Caco-2 (cell line): Measurements from ENCODE around the gene CLEC4G. TPM values are rescaled to one million over a fixed set of nuclear protein-coding genes. Genes with fewer than 3 reads are reported as not detected.

Source experiments
- BruUV-seq: library from RNA; stranded (reverse); fragments of 400-500 nt; replicated peaks from 2 replicates; lab custom pipeline; 2021; lab: Mats Ljungman, UMichigan
- CTCF ChIA-PET: fragments of 300-600 bp; sonication (Branson Sonifier 250); formaldehyde crosslinking; loops from one replicate; lab custom pipeline; 2022; ENCODE audit warnings: antibody characterized with exemption; lab: Charles Lee
- POLR2A ChIA-PET: fragments of 300-600 bp; sonication (Branson Sonifier 250); formaldehyde crosslinking; loops from one replicate; lab custom pipeline; 2022; ENCODE audit warnings: antibody characterized with exemption; lab: Charles Lee
- DNase-seq, 2 experiments: peaks; one replicate each; pipeline versions ENCODE4 v3.0.0 to v3.0.0-alpha.2; 2020 to 2022
- H3K27me3 ChIP-seq: replicated peaks from 2 replicates; pipeline ENCODE4 v1.6.0; 2011; ENCODE audit warnings: low read length; ENCODE audit not compliant: control insufficient read depth, insufficient read depth
- H3K36me3 ChIP-seq: 2 replicates; pipeline ENCODE4 v1.5.1; 2011; ENCODE audit warnings: low read length; ENCODE audit not compliant: control insufficient read depth, insufficient read depth
- H3K4me1 ChIP-seq: fragments of 250-450 bp; sonication (Bioruptor Pico); 2 replicates; pipeline ENCODE4 v1.5.1; 2020; ENCODE audit warnings: mild to moderate bottlenecking
- H3K4me3 ChIP-seq: 2 replicates; pipeline ENCODE4 v1.5.1; 2011; ENCODE audit warnings: low read depth, mild to moderate bottlenecking, control low read depth, low read length
- H3K9me3 ChIP-seq: fragments of 250-450 bp; sonication (Bioruptor Pico); 2 replicates; pipeline ENCODE4 v1.5.1; 2020; ENCODE audit warnings: mild to moderate bottlenecking, moderate library complexity
- H3K27ac Mint-ChIP-seq: one replicate; pipeline ENCODE4 v1.8.0; 2022; ENCODE audit warnings: mixed read lengths; ENCODE audit not compliant: unreplicated experiment
- H3K27me3 Mint-ChIP-seq: one replicate; pipeline ENCODE4 v1.8.0; 2022; ENCODE audit warnings: mixed read lengths; ENCODE audit not compliant: insufficient read depth, unreplicated experiment
- H3K36me3 Mint-ChIP-seq: one replicate; pipeline ENCODE4 v1.8.0; 2022; ENCODE audit warnings: mild to moderate bottlenecking, mixed read lengths; ENCODE audit not compliant: insufficient read depth, unreplicated experiment
- H3K4me1 Mint-ChIP-seq: one replicate; pipeline ENCODE4 v1.8.0; 2022; ENCODE audit warnings: low read depth, mixed read lengths; ENCODE audit not compliant: unreplicated experiment
- H3K4me3 Mint-ChIP-seq: one replicate; pipeline ENCODE4 v1.8.0; 2022; ENCODE audit warnings: mild to moderate bottlenecking, moderate library complexity, mixed read lengths; ENCODE audit not compliant: unreplicated experiment
- H3K9me3 Mint-ChIP-seq: one replicate; pipeline ENCODE4 v1.8.0; 2022; ENCODE audit warnings: mixed read lengths; ENCODE audit not compliant: unreplicated experiment
- CTCF ChIP-seq, 2 experiments: fragments of 200-600 bp in 1 of 2; IDR thresholded peaks; 1 replicate in 1 of 2; 2 replicates in 1 of 2; pipeline versions ENCODE4 v1.5.1 to v1.8.0; 2011 to 2022; ENCODE audit warnings: antibody characterized with exemption in 1 of 2, control low read depth in 1 of 2, inconsistent platforms in 1 of 2, low read depth in 1 of 2, low read length in 1 of 2, mild to moderate bottlenecking in 1 of 2, moderate library complexity in 1 of 2; ENCODE audit not compliant: insufficient read depth in 1 of 2, severe bottlenecking in 1 of 2, unreplicated experiment in 1 of 2
- intact Hi-C: fragments of 100-400 bp; cut with micrococcal nuclease; formaldehyde crosslinking; loops from one replicate; pipeline ENCODE4 v1.10.0; 2022; ENCODE audit not compliant: unreplicated experiment
- total RNA-seq: library from RNA; stranded (reverse); gene quantifications from 2 replicates; pipeline ENCODE4 v1.2.3, GENCODE V29; 2022

The CLEC4G gene
- total RNA-seq, 1 experiment from 2014 or later = not detected

- Histone ChIP-seq H3K4me1 (no peaks in the 10 kb centered on the region), H3K4me3 (no peak overlapping the region), H3K36me3 (no peaks in the 10 kb centered on the region), H3K27me3 (no peaks in the 10 kb centered on the region), H3K9me3 (no peaks in the 10 kb centered on the region)
- ChIA-PET POLR2A (no interaction called here), CTCF (interaction anchor here (1.4 kb wide), 1 partner anchor 19 kb away, joined by 6 read pairs; the partner anchor contains the start of gene TRAPPC5)
- Mint-ChIP-seq H3K9me3 (no peaks in the 10 kb centered on the region), H3K27ac (no peak overlapping the region), H3K4me3 (no peak overlapping the region), H3K27me3 (no peaks in the 10 kb centered on the region), H3K4me1 (no peaks in the 10 kb centered on the region), H3K36me3 (no peaks in the 10 kb centered on the region)
- no TSS peak for BruUV-seq
- TF ChIP-seq CTCF (IDR thresholded peaks at IDR 0.05; ENCODE audit: insufficient read depth in 1 of 2, low read depth in 1 of 2, low read length in 1 of 2, severe bottlenecking in 1 of 2, unreplicated experiment in 1 of 2) = no peak
- intact Hi-C loops = no loop called here
- DNase-seq = no peak
Observed at GRCh38 chr19:7699417-7700401, 32.2 kb downstream of the CLEC4G start.

GRCh38 chr19:7699003-7699402 is 32.9 kb downstream of the CLEC4G start:
- ChIA-PET CTCF (interaction anchor here (0.8 to 1.4 kb wide), 2 partner anchors 18 to 100 kb away, joined by 4 to 6 read pairs; partner anchors contain the start of gene TRAPPC5), POLR2A (no interaction called here)
- Mint-ChIP-seq H3K36me3 (no peaks in the 10 kb centered on the region), H3K4me3 (no peak overlapping the region), H3K27ac (no peak overlapping the region), H3K9me3 (no peaks in the 10 kb centered on the region), H3K4me1 (no peaks in the 10 kb centered on the region), H3K27me3 (no peaks in the 10 kb centered on the region)
- intact Hi-C loops = no loop called here
- Histone ChIP-seq H3K4me1 (no peaks in the 10 kb centered on the region), H3K36me3 (no peaks in the 10 kb centered on the region), H3K27me3 (no peaks in the 10 kb centered on the region), H3K9me3 (no peaks in the 10 kb centered on the region), H3K4me3 (no peak overlapping the region)
- no peak for TF ChIP-seq CTCF (IDR thresholded peaks at IDR 0.05; ENCODE audit: insufficient read depth in 1 of 2, low read depth in 1 of 2, low read length in 1 of 2, severe bottlenecking in 1 of 2, unreplicated experiment in 1 of 2)
- DNase-seq = no peak
- no TSS peak for BruUV-seq

GRCh38 chr19:7698583-7698982 is 33.3 kb downstream of the CLEC4G start:
- Mint-ChIP-seq H3K36me3 (no peaks in the 10 kb centered on the region), H3K4me1 (no peaks in the 10 kb centered on the region), H3K27ac (no peak overlapping the region), H3K4me3 (no peak overlapping the region), H3K9me3 (no peaks in the 10 kb centered on the region), H3K27me3 (no peaks in the 10 kb centered on the region)
- DNase-seq = no peak
- POLR2A ChIA-PET = no interaction called here
- BruUV-seq = no TSS peak
- H3K36me3 ChIP-seq = no peaks in the 10 kb centered on the region
- no peaks in the 10 kb centered on the region for H3K4me1 ChIP-seq
- no peaks in the 10 kb centered on the region for H3K27me3 ChIP-seq
- H3K4me3 ChIP-seq = no peak overlapping the region
- CTCF ChIA-PET = interaction anchor here (0.8 to 1.4 kb wide), 3 partner anchors 18 to 130 kb away, joined by 3 to 6 read pairs (median 4); partner anchors contain the start of gene TRAPPC5
- no peaks in the 10 kb centered on the region for H3K9me3 ChIP-seq
- TF ChIP-seq CTCF (IDR thresholded peaks at IDR 0.05; ENCODE audit: insufficient read depth in 1 of 2, low read depth in 1 of 2, low read length in 1 of 2, severe bottlenecking in 1 of 2, unreplicated experiment in 1 of 2) = no peak
- intact Hi-C loops = no loop called here
